Uterus (tissue), 2 donors: ENCODE measurements around the gene PIK3CD.

Source experiments
- CTCF ChIP-seq, 4 experiments: fragments of 200-600 bp in 2 of 4; fragments of 450-650 bp in 2 of 4; sonication (generic) in 2 of 4; IDR thresholded peaks; one replicate each; pipeline ENCODE4 v1.5.1; 2016 to 2019; ENCODE audit warnings: antibody characterized with exemption in 4 of 4, mild to moderate bottlenecking in 2 of 4, moderate library complexity in 1 of 4
- POLR2A ChIP-seq, 2 donors: fragments of 450-650 bp; IDR thresholded peaks; one replicate each; pipeline ENCODE4 v1.6.1; 2016; ENCODE audit warnings: antibody characterized with exemption in 2 of 2, mild to moderate bottlenecking in 1 of 2, moderate library complexity in 1 of 2

- no peak for TF ChIP-seq CTCF (IDR thresholded peaks at IDR 0.05)
- no peak for TF ChIP-seq POLR2A (IDR thresholded peaks at IDR 0.05)
These were observed 84.7 kb downstream of the PIK3CD start for GRCh38 chr1:9736241-9736640.
